ENCODE results near the gene DAZ2.
"Not testable (repeated sequence)": the region's sequence is repeated elsewhere in the genome, so short reads cannot be mapped to it uniquely, and the experiment has no call there.

The DAZ2 gene

GRCh38 chrY:23219233-23219632 is at the start of gene DAZ2:
Gene DAZ2, plus strand, starts transcription at chrY:23219533. Its CDS starts 208 bp downstream, at chrY:23219741.
- DNase-seq (ENCODE audit: low read depth in 2 of 2) = not testable (repeated sequence)

GRCh38 chrY:23198908-23199307 is 20.4 kb upstream of the DAZ2 start, which contains the start of gene DAZ1:
Gene DAZ1, minus strand, starts transcription at chrY:23199008. Its CDS starts 208 bp downstream, at chrY:23198800.
- DNase-seq (ENCODE audit: low read depth in 2 of 2) = not testable (repeated sequence)

- DNase-seq (ENCODE audit: low read depth in 2 of 2) = not testable (repeated sequence)
Observed at GRCh38 chrY:23207455-23207854, 11.9 kb upstream of the DAZ2 start.

GRCh38 chrY:23209802-23210495 is 9.4 kb upstream of the DAZ2 start:
- not testable (repeated sequence) for DNase-seq (ENCODE audit: low read depth in 2 of 2)

GRCh38 chrY:23210681-23211080 is 8.7 kb upstream of the DAZ2 start:
- not testable (repeated sequence) for DNase-seq (ENCODE audit: low read depth in 2 of 2)
